HCT116 (cell line): Measurements from ENCODE around the gene PCDH17. TPM values are rescaled to one million over a fixed set of nuclear protein-coding genes. Genes with fewer than 3 reads are reported as not detected.

Experiments
- ATAC-seq: fragments of 200-7000 bp; cut with Tn5 transposase; 2 replicates; pipeline ENCODE4 v1.9.1; 2020; ENCODE audit warnings: mild to moderate bottlenecking, moderate library complexity
- BruUV-seq: library from RNA; stranded (reverse); fragments of 400-500 nt; replicated peaks from 2 replicates; lab custom pipeline; 2021; lab: Mats Ljungman, UMichigan
- CTCF ChIA-PET: fragments of 300-600 bp; sonication (Branson Sonifier 250); formaldehyde crosslinking; loops from one replicate; lab custom pipeline; 2021; ENCODE audit warnings: antibody characterized with exemption; lab: Charles Lee
- POLR2A ChIA-PET: fragments of 300-600, 350-600 bp; sonication (Branson Sonifier 250); formaldehyde crosslinking; loops from one replicate; lab custom pipeline; 2021; ENCODE audit warnings: antibody characterized with exemption; lab: Charles Lee
- RAD21 ChIA-PET, 2 experiments: fragments of 300-600 bp; sonication (Branson Sonifier 250); formaldehyde crosslinking; loops; one replicate each; lab custom pipeline; 2023; ENCODE audit warnings: low total read pairs in 2 of 2; ENCODE audit not compliant: uncharacterized antibody in 2 of 2, unreplicated experiment in 2 of 2, low non-redundant PET in 1 of 2; lab: Charles Lee
- DNase-seq: peaks from one replicate; pipeline ENCODE4 v3.0.0-alpha.2; 2010; ENCODE audit warnings: low read depth, low spot score
- H2AFZ ChIP-seq: fragments of 200-600 bp; shearing (Covaris generic), sonication (generic); 2 replicates; pipeline ENCODE4 v1.6.1; 2017; ENCODE audit warnings: low read depth, mixed run types, mixed read lengths, antibody characterized with exemption, low read length; ENCODE audit not compliant: poor library complexity, severe bottlenecking
- H3K27ac ChIP-seq: 2 replicates; pipeline ENCODE4 v1.5.1; 2012; ENCODE audit warnings: low read depth, low read length
- H3K27me3 ChIP-seq: fragments of 200-600 bp; sonication (generic); 2 replicates; pipeline ENCODE4 v1.6.1; 2016; ENCODE audit warnings: mixed run types, low read length, mixed read lengths; ENCODE audit not compliant: insufficient read depth
- H3K36me3 ChIP-seq, 2 experiments: fragments of 200-500 bp in 1 of 2; fragments of 200-600 bp in 1 of 2; sonication (Bioruptor generic) in 1 of 2; sonication (generic) in 1 of 2; 2 replicates each; pipeline versions ENCODE4 v1.5.1 to v1.6.1; 2014 to 2016; ENCODE audit warnings: low read length in 2 of 2, inconsistent platforms in 1 of 2, mixed read lengths in 1 of 2, mixed run types in 1 of 2; ENCODE audit not compliant: insufficient read depth in 2 of 2, control insufficient read depth in 1 of 2
- H3K4me1 ChIP-seq, 2 experiments: fragments of 200-600 bp in 1 of 2; sonication (generic) in 1 of 2; 2 replicates each; pipeline versions ENCODE4 v1.5.1 to v1.6.1; 2012 to 2017; ENCODE audit warnings: low read length in 2 of 2, inconsistent platforms in 1 of 2, mild to moderate bottlenecking in 1 of 2, mixed read lengths in 1 of 2, mixed run types in 1 of 2, moderate library complexity in 1 of 2; ENCODE audit not compliant: insufficient read depth in 2 of 2, control insufficient read depth in 1 of 2
- H3K4me2 ChIP-seq: fragments of 200-600 bp; sonication (generic); 2 replicates; pipeline ENCODE4 v1.6.1; 2017; ENCODE audit warnings: mixed run types, low read length, mixed read lengths
- H3K4me3 ChIP-seq, 2 experiments: fragments of 200-600 bp in 1 of 2; sonication (generic) in 1 of 2; replicated peaks in 1 of 2; 2 replicates each; pipeline ENCODE4 v1.5.1; 2011 to 2016; ENCODE audit warnings: low read length in 2 of 2, control low read depth in 1 of 2, low read depth in 1 of 2, mild to moderate bottlenecking in 1 of 2, mixed read lengths in 1 of 2, mixed run types in 1 of 2
- H3K79me2 ChIP-seq: fragments of 200-600 bp; sonication (generic); 2 replicates; pipeline ENCODE4 v1.6.1; 2017; ENCODE audit warnings: mild to moderate bottlenecking, mixed run types, low read length, moderate library complexity, mixed read lengths; ENCODE audit not compliant: insufficient read depth
- H3K9ac ChIP-seq: fragments of 200-600 bp; sonication (generic); 2 replicates; pipeline ENCODE4 v1.6.1; 2016; ENCODE audit warnings: low read length, mixed read lengths
- H3K9me2 ChIP-seq: fragments of 200-600 bp; sonication (generic), shearing (Covaris generic); 2 replicates; pipeline ENCODE4 v1.6.1; 2017; ENCODE audit warnings: mixed run types, mild to moderate bottlenecking, moderate library complexity; ENCODE audit not compliant: insufficient read depth
- H3K9me3 ChIP-seq, 2 experiments: fragments of 200-500 bp in 1 of 2; fragments of 200-600 bp in 1 of 2; sonication (Bioruptor generic) in 1 of 2; sonication (generic) in 1 of 2; 2 replicates each; pipeline ENCODE4 v1.6.1; 2014 to 2017; ENCODE audit warnings: low read length in 2 of 2, mixed read lengths in 2 of 2, inconsistent platforms in 1 of 2, low read depth in 1 of 2, mild to moderate bottlenecking in 1 of 2, mixed run types in 1 of 2, moderate library complexity in 1 of 2; ENCODE audit not compliant: control insufficient read depth in 1 of 2, insufficient read depth in 1 of 2
- H4K20me1 ChIP-seq: fragments of 200-600 bp; sonication (generic), shearing (Covaris generic); 2 replicates; pipeline ENCODE4 v1.6.1; 2017; ENCODE audit warnings: mixed run types, mild to moderate bottlenecking, moderate library complexity; ENCODE audit not compliant: insufficient read depth
- ATF3 ChIP-seq: IDR thresholded peaks from 2 replicates; pipeline ENCODE4 v1.6.1; 2012
- CEBPB ChIP-seq: IDR thresholded peaks from 2 replicates; pipeline ENCODE4 v1.6.1; 2012; ENCODE audit warnings: low read depth
- CTCF ChIP-seq, 3 experiments: fragments of 200-600 bp in 1 of 3; sonication (generic) in 1 of 3; IDR thresholded peaks in 2 of 3; conservative IDR thresholded peaks in 1 of 3; 2 replicates each; pipeline ENCODE4 v1.5.1; 2012 to 2017; ENCODE audit warnings: low read depth in 2 of 3, low read length in 2 of 3, antibody characterized with exemption in 1 of 3, borderline replicate concordance in 1 of 3, control low read depth in 1 of 3, mild to moderate bottlenecking in 1 of 3, mixed read lengths in 1 of 3, mixed run types in 1 of 3, moderate library complexity in 1 of 3; ENCODE audit not compliant: insufficient read depth in 1 of 3
- EGR1 ChIP-seq: IDR thresholded peaks from 2 replicates; pipeline ENCODE4 v1.6.1; 2012; ENCODE audit warnings: low read depth
- ELF1 ChIP-seq: IDR thresholded peaks from 2 replicates; pipeline ENCODE4 v1.6.1; 2012; ENCODE audit warnings: low read depth, borderline replicate concordance
- EZH2 ChIP-seq: fragments of 200-600 bp; sonication (generic); IDR thresholded peaks from 2 replicates; pipeline ENCODE4 v1.6.1; 2017; ENCODE audit warnings: antibody characterized with exemption, mixed run types
- FOSL1 ChIP-seq: IDR thresholded peaks from 2 replicates; pipeline ENCODE4 v1.6.1; 2012; ENCODE audit warnings: low read depth
- POLR2A ChIP-seq: IDR thresholded peaks from 2 replicates; pipeline ENCODE4 v1.7.0; 2011; ENCODE audit warnings: borderline replicate concordance; ENCODE audit not compliant: insufficient read depth, insufficient read length; ENCODE audit errors: extremely low read depth
- POLR2AphosphoS5 ChIP-seq: IDR thresholded peaks from 2 replicates; pipeline ENCODE4 v1.6.1; 2011; ENCODE audit warnings: mild to moderate bottlenecking, low read depth, low read length, moderate library complexity
- RAD21 ChIP-seq: IDR thresholded peaks from 2 replicates; pipeline ENCODE4 v1.6.1; 2012; ENCODE audit warnings: low read depth, mild to moderate bottlenecking
- REST ChIP-seq: IDR thresholded peaks from 2 replicates; pipeline ENCODE4 v1.6.1; 2012; ENCODE audit warnings: low read depth
- SIN3A ChIP-seq: IDR thresholded peaks from 2 replicates; pipeline ENCODE4 v1.6.1; 2012; ENCODE audit warnings: low read depth
- SP1 ChIP-seq: IDR thresholded peaks from 2 replicates; pipeline ENCODE4 v1.6.1; 2012; ENCODE audit warnings: low read depth
- SRF ChIP-seq: IDR thresholded peaks from 2 replicates; pipeline ENCODE4 v1.6.1; 2012; ENCODE audit warnings: low read depth
- TCF7L2 ChIP-seq: IDR thresholded peaks from 2 replicates; pipeline ENCODE4 v1.7.0; 2011; ENCODE audit warnings: borderline replicate concordance, inconsistent platforms; ENCODE audit not compliant: insufficient read depth, insufficient read length; ENCODE audit errors: extremely low read depth
- YY1 ChIP-seq: IDR thresholded peaks from 2 replicates; pipeline ENCODE4 v1.6.1; 2011; ENCODE audit warnings: low read length, low read depth, moderate library complexity, mild to moderate bottlenecking; ENCODE audit not compliant: insufficient replicate concordance; ENCODE audit errors: extremely low read depth
- ZBTB33 ChIP-seq: IDR thresholded peaks from 2 replicates; pipeline ENCODE4 v1.6.1; 2011; ENCODE audit warnings: mild to moderate bottlenecking, low read length, moderate library complexity; ENCODE audit not compliant: insufficient replicate concordance; ENCODE audit errors: extremely low read depth
- ZFX ChIP-seq: fragments of 450-650 bp; IDR thresholded peaks from 2 replicates; pipeline ENCODE4 v1.6.1; 2017
- ZNF274 ChIP-seq: fragments of 200-500 bp; sonication (Bioruptor generic); IDR thresholded peaks from 2 replicates; pipeline ENCODE4 v1.6.1; 2014; ENCODE audit warnings: mild to moderate bottlenecking, low read depth, low read length, inconsistent platforms
- intact Hi-C: fragments of 100-400 bp; cut with micrococcal nuclease; formaldehyde crosslinking; loops from 2 replicates; pipeline ENCODE4 v1.10.0; 2022
- total RNA-seq: library from RNA; stranded (reverse); gene quantifications from one replicate; pipeline ENCODE4 v1.2.1, GENCODE V29; 2021; ENCODE audit not compliant: unreplicated experiment

Gene PCDH17
- total RNA-seq, 1 experiment from 2014 or later = 0.02 TPM

- Histone ChIP-seq H3K27ac (no peak overlapping the region), H3K4me3 (no peak overlapping the region), H3K9me3 (peaks cover 4 to 6% of the 10 kb centered on the region in 2 experiments; a peak in 2 of 4 replicates), H4K20me1 (no peaks in the 10 kb centered on the region), H3K4me2 (no peak overlapping the region), H2AFZ (no peak overlapping the region), H3K4me1 (no peaks in the 10 kb centered on the region), H3K9me2 (no peaks in the 10 kb centered on the region), H3K9ac (no peak overlapping the region), H3K79me2 (no peaks in the 10 kb centered on the region), H3K36me3 (no peaks in the 10 kb centered on the region), H3K27me3 (no peaks in the 10 kb centered on the region)
- intact Hi-C loops = no loop called here
- POLR2A ChIA-PET = no interaction called here
- no peak for ATAC-seq
- TF ChIP-seq FOSL1 (no peak), REST (no peak), ATF3 (no peak), RAD21 (no peak), ZFX (no peak), ZNF274 (no peak), ELF1 (no peak), EZH2 (no peak), CEBPB (no peak), POLR2AphosphoS5 (no peak), SP1 (no peak), YY1 (no peak), SRF (no peak), TCF7L2 (no peak), POLR2A (no peak), SIN3A (no peak), EGR1 (no peak), CTCF (IDR thresholded peaks at IDR 0.05 in 2 of 3, conservative IDR thresholded peaks at IDR 0.05 in 1 of 3; ENCODE audit: borderline replicate concordance in 1 of 3, insufficient read depth in 1 of 3, low read depth in 2 of 3, low read length in 2 of 3) (no peak), ZBTB33 (no peak)
- RAD21 ChIA-PET = no interaction called here
- DNase-seq = no peak
- no TSS peak for BruUV-seq
- CTCF ChIA-PET = no interaction called here
Observed at GRCh38 chr13:57637515-57637914, 6.0 kb downstream of the PCDH17 start.
